Trophoblast cell (in vitro differentiated cells and primary cell): Measurements from ENCODE around the gene WFDC1.

Experiments
- DNase-seq, 2 donors: peaks; one replicate each; pipeline ENCODE4 v3.0.0-alpha.2; 2016
- H2AFZ ChIP-seq: 2 replicates; pipeline ENCODE4 v1.6.1; 2013; ENCODE audit warnings: low read length, moderate library complexity, mild to moderate bottlenecking; ENCODE audit not compliant: insufficient read depth, poor library complexity
- H2AK5ac ChIP-seq: 2 replicates; pipeline ENCODE4 v1.6.1; 2013; ENCODE audit warnings: mild to moderate bottlenecking, low read length
- H2BK120ac ChIP-seq: 2 replicates; pipeline ENCODE4 v1.6.1; 2013; ENCODE audit warnings: low read length, mild to moderate bottlenecking, moderate library complexity; ENCODE audit not compliant: insufficient read depth, poor library complexity
- H2BK12ac ChIP-seq: 2 replicates; pipeline ENCODE4 v1.6.1; 2013; ENCODE audit warnings: mild to moderate bottlenecking, low read length, moderate library complexity
- H2BK5ac ChIP-seq: 2 replicates; pipeline ENCODE4 v1.6.1; 2013; ENCODE audit warnings: low read length, low read depth, moderate library complexity, mild to moderate bottlenecking; ENCODE audit not compliant: poor library complexity
- H3K14ac ChIP-seq: 2 replicates; pipeline ENCODE4 v1.6.1; 2013; ENCODE audit warnings: mild to moderate bottlenecking, low read length
- H3K18ac ChIP-seq: 2 replicates; pipeline ENCODE4 v1.6.1; 2013; ENCODE audit warnings: mild to moderate bottlenecking, low read length
- H3K23ac ChIP-seq: 2 replicates; pipeline ENCODE4 v1.6.1; 2013; ENCODE audit warnings: low read length
- H3K27ac ChIP-seq: 2 replicates; pipeline ENCODE4 v1.5.1; 2013; ENCODE audit warnings: low read depth, mild to moderate bottlenecking, inconsistent platforms, low read length, moderate library complexity
- H3K27me3 ChIP-seq: 2 replicates; pipeline ENCODE4 v1.6.1; 2013; ENCODE audit warnings: inconsistent platforms, mild to moderate bottlenecking, low read length, moderate library complexity; ENCODE audit not compliant: insufficient read depth
- H3K36me3 ChIP-seq, 2 experiments: 1 replicate in 1 of 2; 2 replicates in 1 of 2; pipeline ENCODE4 v1.6.1; 2013; ENCODE audit warnings: low read length in 2 of 2, mild to moderate bottlenecking in 2 of 2, moderate library complexity in 1 of 2; ENCODE audit not compliant: insufficient read depth in 2 of 2, control insufficient read depth in 1 of 2
- H3K4ac ChIP-seq: 2 replicates; pipeline ENCODE4 v1.6.1; 2013; ENCODE audit warnings: low read depth, mild to moderate bottlenecking, low read length, moderate library complexity
- H3K4me1 ChIP-seq, 2 experiments: 1 replicate in 1 of 2; 2 replicates in 1 of 2; pipeline ENCODE4 v1.6.1; 2013; ENCODE audit warnings: low read length in 2 of 2, mild to moderate bottlenecking in 2 of 2, moderate library complexity in 1 of 2; ENCODE audit not compliant: insufficient read depth in 2 of 2, control insufficient read depth in 1 of 2
- H3K4me2 ChIP-seq: 2 replicates; pipeline ENCODE4 v1.6.1; 2013; ENCODE audit warnings: inconsistent platforms, mild to moderate bottlenecking, low read length, moderate library complexity
- H3K4me3 ChIP-seq: 2 replicates; pipeline ENCODE4 v1.5.1; 2013; ENCODE audit warnings: mild to moderate bottlenecking, low read depth, low read length, inconsistent platforms
- H3K79me1 ChIP-seq: one replicate; pipeline ENCODE4 v1.6.1; 2013; ENCODE audit warnings: low read length
- H3K79me2 ChIP-seq: 2 replicates; pipeline ENCODE4 v1.6.1; 2013; ENCODE audit warnings: low read length, mild to moderate bottlenecking; ENCODE audit not compliant: control insufficient read depth, insufficient read depth, poor library complexity
- H3K9ac ChIP-seq: 2 replicates; pipeline ENCODE4 v1.6.1; 2013; ENCODE audit warnings: mild to moderate bottlenecking, low read length
- H3K9me3 ChIP-seq: 2 replicates; pipeline ENCODE4 v1.6.1; 2013; ENCODE audit warnings: low read depth, mild to moderate bottlenecking, control low read depth, inconsistent platforms, low read length; ENCODE audit not compliant: insufficient read depth
- H4K12ac ChIP-seq: 2 replicates; pipeline ENCODE4 v1.6.1; 2013; ENCODE audit warnings: low read depth, mild to moderate bottlenecking, low read length, moderate library complexity
- H4K8ac ChIP-seq: 2 replicates; pipeline ENCODE4 v1.6.1; 2013; ENCODE audit warnings: low read depth, mild to moderate bottlenecking, low read length, moderate library complexity
- H4K91ac ChIP-seq: one replicate; pipeline ENCODE4 v1.6.1; 2013; ENCODE audit warnings: low read depth, mild to moderate bottlenecking, low read length, moderate library complexity
- WGBS: extraction: QIAGEN DNeasy Blood & Tissue Kit; methylation state at CpG from one replicate; pipeline ENCODE4 v1.1.7; 2013; ENCODE audit warnings: missing lambda C conversion rate; ENCODE audit not compliant: insufficient read length, insufficient coverage; ENCODE audit errors: extremely low coverage; 5-methylcytosine and 5-hydroxymethylcytosine counted together

The WFDC1 gene

GRCh38 chr16:84255050-84255810 is 39.4 kb upstream of the WFDC1 start:
- no CpG with 5 or more reads among the region's 4 CpGs for WGBS
- Histone ChIP-seq H3K14ac (no peak overlapping the region), H3K9ac (no peak overlapping the region), H3K4me2 (no peak overlapping the region), H3K23ac (no peak overlapping the region), H3K4me3 (no peak overlapping the region), H3K18ac (no peak overlapping the region), H3K4me1 (no peaks in the 10 kb centered on the region), H3K9me3 (peaks cover 6% of the 10 kb centered on the region), H4K91ac (no peak overlapping the region), H2BK120ac (no peak overlapping the region), H2AFZ (no peak overlapping the region), H3K27ac (no peak overlapping the region), H3K36me3 (no peaks in the 10 kb centered on the region), H3K79me1 (no peaks in the 10 kb centered on the region), H3K27me3 (no peaks in the 10 kb centered on the region), H3K4ac (no peak overlapping the region), H2BK12ac (no peak overlapping the region), H3K79me2 (no peaks in the 10 kb centered on the region), H2AK5ac (no peak overlapping the region), H4K12ac (no peak overlapping the region), H2BK5ac (no peak overlapping the region), H4K8ac (no peak overlapping the region)
- no peak for DNase-seq

GRCh38 chr16:84258266-84258665 is 36.4 kb upstream of the WFDC1 start:
- H3K4me2 ChIP-seq = no peak overlapping the region
- H3K27me3 ChIP-seq = no peaks in the 10 kb centered on the region
- no peak overlapping the region for H3K18ac ChIP-seq
- no peak overlapping the region for H2BK12ac ChIP-seq
- WGBS = no CpG with 5 or more reads among the region's 11 CpGs
- H3K23ac ChIP-seq = no peak overlapping the region
- no peak overlapping the region for H2BK5ac ChIP-seq
- no peak overlapping the region for H3K9ac ChIP-seq
- H2AFZ ChIP-seq = no peak overlapping the region
- no peak overlapping the region for H3K14ac ChIP-seq
- no peak overlapping the region for H3K27ac ChIP-seq
- H4K8ac ChIP-seq = no peak overlapping the region
- no peak for DNase-seq
- H3K4ac ChIP-seq = no peak overlapping the region
- no peak overlapping the region for H2BK120ac ChIP-seq
- H3K79me2 ChIP-seq = no peaks in the 10 kb centered on the region
- no peak overlapping the region for H4K12ac ChIP-seq
- H3K4me1 ChIP-seq = no peaks in the 10 kb centered on the region
- H3K36me3 ChIP-seq = no peaks in the 10 kb centered on the region
- no peak overlapping the region for H4K91ac ChIP-seq
- no peak overlapping the region for H3K4me3 ChIP-seq
- no peak overlapping the region for H2AK5ac ChIP-seq
- H3K9me3 ChIP-seq = peaks cover 4% of the 10 kb centered on the region
- no peaks in the 10 kb centered on the region for H3K79me1 ChIP-seq

GRCh38 chr16:84259691-84260090 is 35.0 kb upstream of the WFDC1 start:
- Histone ChIP-seq H3K4me3 (no peak overlapping the region), H2AFZ (no peak overlapping the region), H3K9ac (no peak overlapping the region), H4K12ac (no peak overlapping the region), H3K14ac (no peak overlapping the region), H3K4me1 (no peaks in the 10 kb centered on the region), H3K36me3 (no peaks in the 10 kb centered on the region), H3K18ac (no peak overlapping the region), H3K79me2 (no peaks in the 10 kb centered on the region), H3K79me1 (no peaks in the 10 kb centered on the region), H3K27ac (no peak overlapping the region), H3K4me2 (no peak overlapping the region), H2AK5ac (no peak overlapping the region), H3K23ac (no peak overlapping the region), H4K91ac (no peak overlapping the region), H2BK120ac (no peak overlapping the region), H3K9me3 (peaks cover 4% of the 10 kb centered on the region), H4K8ac (no peak overlapping the region), H3K4ac (no peak overlapping the region), H2BK5ac (no peak overlapping the region), H2BK12ac (no peak overlapping the region), H3K27me3 (no peaks in the 10 kb centered on the region)
- DNase-seq = no peak
- WGBS = no CpG with 5 or more reads among the region's 3 CpGs

- Histone ChIP-seq H3K4me2 (no peak overlapping the region), H2BK5ac (no peak overlapping the region)
Observed at GRCh38 chr16:84260766-84261554, 33.7 kb upstream of the WFDC1 start.

More at GRCh38 chr16:84260766-84261554, 33.7 kb upstream of the WFDC1 start:
- no peak overlapping the region for H2AFZ ChIP-seq
- H4K91ac ChIP-seq = no peak overlapping the region
- H3K9me3 ChIP-seq = no peaks in the 10 kb centered on the region
- H3K4ac ChIP-seq = no peak overlapping the region
- H3K27ac ChIP-seq = no peak overlapping the region
- no peak overlapping the region for H3K18ac ChIP-seq
- no peak overlapping the region for H4K12ac ChIP-seq
- no peak overlapping the region for H2BK12ac ChIP-seq
- no peaks in the 10 kb centered on the region for H3K79me2 ChIP-seq
- no peak overlapping the region for H4K8ac ChIP-seq
- H3K36me3 ChIP-seq = no peaks in the 10 kb centered on the region
- no peaks in the 10 kb centered on the region for H3K79me1 ChIP-seq
- WGBS = no CpG with 5 or more reads among the region's 23 CpGs
- H3K14ac ChIP-seq = no peak overlapping the region
- H2BK120ac ChIP-seq = no peak overlapping the region
- no peaks in the 10 kb centered on the region for H3K4me1 ChIP-seq
- no peak overlapping the region for H3K23ac ChIP-seq
- no peak overlapping the region for H2AK5ac ChIP-seq
- H3K27me3 ChIP-seq = no peaks in the 10 kb centered on the region
- no peak overlapping the region for H3K4me3 ChIP-seq
- H3K9ac ChIP-seq = no peak overlapping the region
- DNase-seq = no peak
